ENCODE data around the gene LRRC31.
A peak's percentile ranks its signal among the peaks of the same experiment; 100 is the strongest.

Gene LRRC31

GRCh38 chr3:169861871-169862270 lies 7.9 kb downstream of the LRRC31 start:
- DNase-seq = no peak

DNA sequence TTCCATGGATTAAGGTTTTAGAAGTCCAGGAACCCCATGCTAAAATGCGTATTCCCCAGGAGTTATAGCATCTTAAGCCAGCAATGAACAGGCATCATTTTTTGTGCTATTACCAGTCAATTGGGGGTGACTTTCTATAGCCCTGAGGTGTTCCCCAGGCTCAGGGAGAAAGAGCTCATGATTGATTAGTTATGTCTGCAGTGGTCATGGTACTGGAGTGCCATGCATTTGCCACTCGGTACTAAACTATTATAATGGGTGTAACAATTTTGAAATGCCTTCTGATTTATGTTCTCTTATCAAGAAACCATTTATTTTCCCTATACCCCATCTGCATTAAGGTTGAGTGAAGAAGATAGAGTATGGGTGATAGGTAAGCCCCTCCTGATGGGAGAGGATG lies 11.9 kb downstream of the LRRC31 start:
- no peak for DNase-seq

GRCh38 chr3:169855514-169855913 lies 14.2 kb downstream of the LRRC31 start:
- no peak for DNase-seq

GRCh38 chr3:169850618-169851017 lies 19.1 kb downstream of the LRRC31 start:
- DNase-seq = no peak

DNA sequence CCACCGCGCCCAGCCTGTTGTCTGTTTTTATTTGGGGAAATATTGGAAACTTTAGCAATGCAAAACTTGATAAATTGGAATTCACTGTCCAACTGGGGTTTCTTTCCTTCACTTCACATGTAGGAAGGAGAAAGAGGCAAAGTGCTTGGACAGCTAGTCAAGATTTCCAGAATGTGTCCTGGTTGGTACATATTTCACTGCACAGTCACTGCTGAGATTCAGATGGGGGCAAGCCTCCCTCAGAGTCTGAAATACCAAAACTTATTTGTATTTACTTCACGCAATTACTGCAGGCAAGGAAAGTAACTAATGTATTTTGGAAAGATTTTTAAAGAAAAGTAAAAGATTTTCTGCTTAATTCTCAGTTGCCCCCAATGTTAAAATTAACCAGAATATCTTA lies 21.0 kb downstream of the LRRC31 start:
- DNase-seq = no peak

GRCh38 chr3:169847896-169848295 lies 21.8 kb downstream of the LRRC31 start:
- DNase-seq = peak; percentile 64

DNA sequence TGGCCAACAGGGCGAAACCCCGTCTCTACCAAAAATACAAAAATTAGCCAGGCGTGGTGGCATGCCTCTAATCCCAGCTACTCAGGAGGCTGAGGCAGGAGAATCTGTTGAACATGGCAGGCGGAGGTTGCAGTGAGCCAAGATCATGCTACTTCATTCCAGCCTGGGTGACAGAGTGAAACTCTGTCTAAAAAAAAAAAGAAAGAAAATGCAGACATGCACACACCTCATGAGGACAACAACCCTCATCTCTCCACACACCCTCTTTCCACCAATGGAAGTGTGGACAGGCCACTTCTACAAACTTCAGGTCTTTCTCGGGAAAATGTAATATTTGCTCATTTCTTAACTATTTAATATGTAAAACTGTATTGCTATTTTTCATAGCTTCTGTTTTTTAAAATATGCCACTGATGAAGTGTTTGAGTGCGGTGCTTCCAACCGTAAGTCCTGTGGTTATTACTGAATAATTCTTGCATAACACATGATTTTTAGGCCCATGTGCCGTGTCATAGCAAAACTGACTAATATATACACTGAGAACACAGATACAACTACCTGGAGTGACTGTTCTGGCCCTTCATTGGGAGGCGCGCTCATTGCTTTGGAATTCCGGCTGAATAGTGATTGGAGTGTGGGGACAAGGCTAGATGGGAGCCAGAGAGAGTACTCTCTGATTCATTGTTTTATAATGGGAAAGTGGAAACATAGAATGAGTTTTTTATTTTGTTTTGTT lies 23.1 kb downstream of the LRRC31 start:
- DNase-seq = no peak

DNA sequence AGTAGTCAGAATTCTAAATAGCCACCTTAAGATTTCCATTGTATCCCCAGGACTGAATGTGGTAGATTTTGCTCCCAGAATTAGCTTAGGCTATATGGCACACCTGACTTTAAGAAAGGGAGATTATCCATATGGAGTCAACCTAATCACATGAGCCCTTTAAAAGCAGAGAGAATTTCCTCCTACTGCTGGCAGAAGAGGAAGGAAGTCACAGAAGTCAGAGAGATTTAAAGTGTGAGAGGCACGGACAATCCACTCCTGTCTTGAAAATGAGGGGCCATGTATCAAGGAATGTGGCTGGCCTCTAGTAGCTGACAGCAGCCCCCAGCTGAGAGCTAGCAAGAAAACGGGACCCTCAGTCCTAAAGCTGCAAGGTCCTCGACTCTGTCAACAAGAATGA lies 26.8 kb downstream of the LRRC31 start:
- peak; percentile 68 for DNase-seq

GRCh38 chr3:169841171-169841570 lies 28.6 kb downstream of the LRRC31 start:
- no peak for DNase-seq

GRCh38 chr3:169838511-169839030 lies 31.2 kb downstream of the LRRC31 start:
- DNase-seq = no peak

DNA sequence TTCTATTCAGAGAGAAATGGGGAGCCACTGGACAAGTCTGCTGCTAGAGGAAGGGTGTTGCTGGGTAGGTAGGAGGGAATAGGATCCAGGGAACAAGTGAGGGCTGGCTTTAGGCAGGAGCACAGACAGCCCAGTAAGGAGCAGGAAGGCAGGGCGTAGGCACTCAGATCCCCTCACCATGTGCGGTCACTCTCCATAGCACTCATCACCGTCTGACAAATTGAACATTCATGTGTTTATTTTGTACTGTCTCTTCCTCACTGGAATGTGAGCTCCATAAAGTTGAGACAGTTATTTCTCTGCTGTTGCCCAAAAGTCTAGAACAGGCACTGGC lies 32.8 kb downstream of the LRRC31 start:
- DNase-seq = no peak

GRCh38 chr3:169836078-169836941 lies 33.4 kb downstream of the LRRC31 start:
- DNase-seq = peak; percentile 85

DNA sequence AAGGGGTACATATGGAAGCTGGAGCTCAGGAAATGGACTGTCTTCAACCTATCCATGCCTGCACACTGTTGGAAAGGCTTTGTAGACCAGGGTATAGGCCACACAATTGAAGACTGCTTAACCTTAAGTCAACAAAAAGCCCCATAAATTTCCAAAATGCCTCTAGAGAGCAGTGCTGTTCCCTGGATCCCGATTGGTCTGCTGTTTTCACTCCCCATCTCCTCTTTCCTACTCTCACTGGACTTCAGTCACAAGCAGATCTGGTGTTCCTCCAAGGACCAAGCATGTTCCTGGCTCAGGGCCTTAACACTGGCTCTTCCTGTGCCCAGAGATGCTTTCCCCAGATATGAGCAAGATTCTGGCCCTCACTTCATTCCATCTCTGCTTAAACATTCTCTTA lies 34.2 kb downstream of the LRRC31 start:
- no peak for DNase-seq

DNA sequence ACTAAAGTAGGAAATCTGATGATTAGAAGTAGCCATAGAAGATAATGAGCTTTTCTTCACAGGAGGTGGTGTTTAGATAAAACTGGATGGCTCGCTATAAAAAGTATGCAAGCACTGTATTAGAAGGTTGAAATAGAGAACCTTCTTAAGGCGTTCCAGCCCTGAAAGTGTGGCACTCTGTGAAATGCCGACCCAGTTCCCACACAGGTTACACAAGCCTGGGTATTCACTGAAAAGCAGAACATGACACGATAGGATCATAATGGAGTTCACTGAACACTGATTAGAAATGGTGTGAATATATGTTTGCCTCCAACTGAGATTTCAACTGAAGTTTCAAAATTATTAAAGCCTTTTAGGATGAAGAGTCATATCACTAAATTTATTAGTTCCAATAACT lies 42.0 kb downstream of the LRRC31 start:
- no peak for DNase-seq

DNA sequence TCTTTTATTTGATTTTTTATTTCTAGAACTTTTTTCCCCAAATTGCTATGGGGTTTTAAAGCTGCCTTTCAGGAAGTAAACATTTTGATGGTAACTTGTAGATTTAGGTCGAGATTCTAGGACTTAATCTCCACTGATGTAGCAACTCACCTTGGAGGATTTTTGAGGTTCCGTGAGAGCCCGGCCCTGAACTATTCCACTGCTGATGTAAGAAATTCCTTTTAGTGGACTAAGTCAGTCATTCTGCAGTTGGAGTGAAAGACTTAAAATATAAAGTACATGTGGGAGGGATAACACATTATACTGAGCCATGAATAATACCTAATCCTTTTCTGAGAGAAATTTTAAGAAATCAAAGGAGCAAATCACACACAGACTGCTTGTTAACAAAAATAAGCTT lies 44.4 kb downstream of the LRRC31 start:
- DNase-seq = no peak

GRCh38 chr3:169822983-169823382 lies 46.8 kb downstream of the LRRC31 start:
- no peak for DNase-seq

DNA sequence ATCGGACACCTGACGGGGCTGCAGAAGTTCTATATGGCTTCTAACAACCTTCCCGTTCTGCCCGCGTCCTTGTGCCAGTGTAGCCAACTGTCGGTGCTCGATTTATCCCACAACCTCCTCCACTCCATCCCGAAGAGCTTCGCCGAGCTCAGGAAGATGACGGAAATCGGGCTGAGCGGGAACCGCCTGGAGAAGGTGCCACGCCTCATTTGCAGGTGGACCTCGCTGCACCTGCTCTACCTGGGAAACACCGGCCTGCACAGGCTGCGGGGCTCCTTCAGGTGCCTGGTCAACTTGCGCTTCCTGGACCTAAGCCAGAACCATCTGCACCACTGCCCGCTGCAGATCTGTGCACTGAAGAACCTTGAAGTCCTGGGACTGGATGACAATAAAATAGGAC lies 47.2 kb downstream of the LRRC31 start:
- no peak for DNase-seq

- DNase-seq = no peak
Measured at GRCh38 chr3:169822091-169822490, 47.6 kb downstream of the LRRC31 start.

GRCh38 chr3:169818316-169818715 lies 51.4 kb downstream of the LRRC31 start:
- no peak for DNase-seq

GRCh38 chr3:169815590-169816150 lies 54.1 kb downstream of the LRRC31 start:
- DNase-seq = no peak

DNA sequence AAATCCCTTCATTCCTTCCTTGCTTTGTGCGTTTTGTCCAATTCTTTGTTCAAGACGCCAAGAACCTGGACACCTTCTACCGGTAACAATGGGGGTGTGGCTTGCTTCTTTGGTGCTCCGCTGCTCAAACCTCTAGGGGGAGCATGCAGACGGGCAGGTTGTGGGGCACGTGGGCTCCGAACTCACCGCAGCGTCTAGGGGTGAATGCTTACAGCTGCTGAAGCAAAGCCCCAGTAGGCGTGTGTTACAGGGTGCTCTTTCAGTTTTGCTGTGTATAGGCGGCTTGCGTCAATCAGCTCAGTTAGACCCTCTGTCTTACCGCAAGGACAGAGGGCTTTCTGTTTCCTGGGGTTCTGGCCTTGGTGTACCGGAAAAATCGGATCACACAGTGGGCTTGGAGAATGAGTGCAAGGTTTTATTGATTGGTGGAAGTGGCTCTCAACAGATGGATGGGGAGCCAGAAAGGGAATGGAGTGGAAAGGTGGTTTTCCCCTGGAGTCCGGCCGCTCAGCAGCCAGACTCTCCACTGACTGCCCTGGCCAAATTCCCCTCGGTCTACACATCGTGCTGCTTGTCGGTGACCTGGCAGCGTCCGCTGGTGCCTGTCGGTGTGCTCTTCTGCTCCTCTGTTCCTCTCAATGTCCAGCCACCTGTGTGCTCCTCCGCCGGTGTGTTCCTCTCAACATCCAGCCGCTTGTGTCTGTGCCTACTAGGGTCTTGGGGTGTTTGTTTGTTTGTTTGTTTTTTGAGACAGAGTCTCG lies 55.8 kb downstream of the LRRC31 start:
- peak; percentile 46 for DNase-seq

GRCh38 chr3:169813278-169813677 lies 56.5 kb downstream of the LRRC31 start:
- no peak for DNase-seq

Data from NCI-H82 (cell line).